CD4-positive, alpha-beta memory T cell (primary cell): ENCODE results near the gene ANKRD40. TPM values are rescaled to one million over a fixed set of nuclear protein-coding genes. Genes with fewer than 3 reads are reported as not detected.
A peak's percentile ranks its signal among the peaks of the same experiment; 100 is the strongest.

Experiments
- CTCF ChIA-PET: fragments of 350-600 bp; sonication (Branson Sonifier 250); formaldehyde crosslinking; loops from one replicate; lab custom pipeline; 2021; ENCODE audit warnings: inconsistent platforms; ENCODE audit not compliant: partially characterized antibody; lab: Charles Lee
- POLR2A ChIA-PET: fragments of 350-600 bp; sonication (Branson Sonifier 250); formaldehyde crosslinking; loops from one replicate; lab custom pipeline; 2021; ENCODE audit not compliant: partially characterized antibody; lab: Charles Lee
- DNase-seq, 5 donors: peaks; one replicate each; pipeline versions ENCODE4 v3.0.0 to v3.0.0-alpha.2; 2020 to 2022; ENCODE audit warnings: mixed read lengths in 1 of 5
- H3K27ac ChIP-seq: one replicate; pipeline ENCODE4 v1.7.0; 2013; ENCODE audit warnings: low read depth, low read length
- H3K27me3 ChIP-seq: 2 replicates; pipeline ENCODE4 v1.7.0; 2013; ENCODE audit warnings: mild to moderate bottlenecking, low read length, moderate library complexity; ENCODE audit not compliant: insufficient read depth
- H3K36me3 ChIP-seq: 2 replicates; pipeline ENCODE4 v1.7.0; 2013; ENCODE audit warnings: mild to moderate bottlenecking, low read length, moderate library complexity; ENCODE audit not compliant: insufficient read depth
- H3K4me1 ChIP-seq: 2 replicates; pipeline ENCODE4 v1.7.0; 2013; ENCODE audit warnings: mild to moderate bottlenecking, low read length, moderate library complexity; ENCODE audit not compliant: insufficient read depth
- H3K4me3 ChIP-seq, 2 donors: one replicate each; pipeline ENCODE4 v1.7.0; 2013; ENCODE audit warnings: low read length in 2 of 2, mild to moderate bottlenecking in 1 of 2
- H3K9me3 ChIP-seq, 2 donors: one replicate each; pipeline ENCODE4 v1.7.0; 2013; ENCODE audit warnings: low read length in 2 of 2, control low read depth in 1 of 2; ENCODE audit not compliant: control insufficient read depth in 1 of 2
- H3K27ac Mint-ChIP-seq, 7 donors: one replicate each; pipeline ENCODE4 v1.8.0; 2020 to 2021; ENCODE audit warnings: mixed read lengths in 7 of 7, mild to moderate bottlenecking in 6 of 7, inconsistent platforms in 3 of 7, moderate library complexity in 3 of 7
- H3K27me3 Mint-ChIP-seq, 2 donors: one replicate each; pipeline ENCODE4 v1.8.0; 2020 to 2021; ENCODE audit warnings: mixed read lengths in 2 of 2
- H3K36me3 Mint-ChIP-seq, 2 donors: one replicate each; pipeline ENCODE4 v1.8.0; 2020 to 2021; ENCODE audit warnings: mixed read lengths in 2 of 2, inconsistent platforms in 1 of 2, mild to moderate bottlenecking in 1 of 2
- H3K4me1 Mint-ChIP-seq, 4 donors: one replicate each; pipeline ENCODE4 v1.8.0; 2020 to 2021; ENCODE audit warnings: mixed read lengths in 4 of 4, mild to moderate bottlenecking in 1 of 4
- H3K4me3 Mint-ChIP-seq, 8 donors: one replicate each; pipeline ENCODE4 v1.8.0; 2020 to 2021; ENCODE audit warnings: mixed read lengths in 8 of 8, mild to moderate bottlenecking in 7 of 8, moderate library complexity in 6 of 8, inconsistent platforms in 3 of 8
- H3K9me3 Mint-ChIP-seq, 8 donors: one replicate each; pipeline ENCODE4 v1.8.0; 2020 to 2021; ENCODE audit warnings: mixed read lengths in 8 of 8, mild to moderate bottlenecking in 5 of 8, inconsistent platforms in 3 of 8, moderate library complexity in 1 of 8
- intact Hi-C: fragments of 100-400 bp; cut with micrococcal nuclease; formaldehyde crosslinking; loops from one replicate; pipeline ENCODE4 v1.15.1; 2023
- polyA plus RNA-seq, 2 donors: library from polyadenylated mRNA; unstranded; fragments of 300-500 nt; fragmentation: Illumina TruSeq; gene quantifications; one replicate each; pipeline ENCODE4 v1.2.3, GENCODE V29; 2021
- total RNA-seq, 2 experiments: library from RNA; stranded (reverse); gene quantifications; one replicate each; pipeline ENCODE4 v1.2.3, GENCODE V29; 2021

Gene ANKRD40
- total and polyA plus RNA-seq, 4 experiments from 2014 or later: 2.1 to 39.3 (median 21.2) TPM

DNA sequence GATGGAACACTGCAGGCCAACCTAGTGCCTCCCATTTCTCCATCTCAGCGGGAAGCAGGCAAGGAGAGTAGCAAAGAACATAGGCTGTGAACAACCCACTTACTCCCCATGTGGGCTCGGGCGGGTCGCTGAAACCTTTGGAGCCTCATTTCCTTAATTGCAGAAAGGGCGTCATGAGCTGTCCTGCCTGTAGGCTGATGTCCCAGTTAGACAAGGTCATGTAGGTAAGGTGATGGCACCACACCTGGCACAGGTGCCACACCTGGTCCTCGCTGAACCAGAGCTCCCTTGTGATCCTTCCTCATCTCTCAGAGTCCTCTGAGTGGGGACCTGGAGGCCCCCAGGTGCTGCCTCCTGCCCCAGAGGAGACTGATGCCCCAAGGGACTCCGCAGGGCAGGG lies 50.1 kb downstream of the ANKRD40 start:
- peaks cover 0 to 2% of the 10 kb centered on the region in 2 donors for H3K9me3 ChIP-seq
- DNase-seq: no peak
- peaks cover 6% of the 10 kb centered on the region for H3K4me1 ChIP-seq
- CTCF ChIA-PET: no interaction called here
- Mint-ChIP-seq H3K36me3 (no peaks in the 10 kb centered on the region), H3K27ac (peak overlapping the region in 1 of 7 donors; percentile 53), H3K27me3 (no peaks in the 10 kb centered on the region), H3K4me3 (no peak overlapping the region), H3K4me1 (peaks cover 7 to 9% (median 8%) of the 10 kb centered on the region in 4 donors), H3K9me3 (peaks cover 0 to 6% (median under 1%) of the 10 kb centered on the region in 8 donors)
- POLR2A ChIA-PET: no interaction called here
- no peaks in the 10 kb centered on the region for H3K36me3 ChIP-seq
- no peak overlapping the region for H3K4me3 ChIP-seq
- no peak overlapping the region for H3K27ac ChIP-seq
- intact Hi-C loops: no loop called here
- H3K27me3 ChIP-seq: no peaks in the 10 kb centered on the region

- Mint-ChIP-seq H3K4me1 (peaks cover 7 to 9% (median 8%) of the 10 kb centered on the region in 4 donors), H3K9me3 (peaks cover 0 to 9% (median 4%) of the 10 kb centered on the region in 8 donors), H3K4me3 (no peak overlapping the region), H3K36me3 (peaks cover 0 to under 1% of the 10 kb centered on the region in 2 donors), H3K27ac (no peak overlapping the region), H3K27me3 (peaks cover 0 to 2% of the 10 kb centered on the region in 2 donors)
- intact Hi-C loops: no loop called here
- CTCF ChIA-PET: no interaction called here
- POLR2A ChIA-PET: no interaction called here
- H3K27ac ChIP-seq: no peak overlapping the region
- no peak overlapping the region for H3K4me3 ChIP-seq
- H3K9me3 ChIP-seq: peaks cover 0 to 4% of the 10 kb centered on the region in 2 donors
- H3K27me3 ChIP-seq: no peaks in the 10 kb centered on the region
- peaks cover 6% of the 10 kb centered on the region for H3K4me1 ChIP-seq
- DNase-seq: no peak
- H3K36me3 ChIP-seq: no peaks in the 10 kb centered on the region
Measured at GRCh38 chr17:50657054-50657453, 50.7 kb downstream of the ANKRD40 start.

GRCh38 chr17:50656509-50656908 lies 51.2 kb downstream of the ANKRD40 start:
- Mint-ChIP-seq H3K36me3 (peaks cover 3 to 4% of the 10 kb centered on the region in 2 donors), H3K27me3 (peaks cover 0 to 6% of the 10 kb centered on the region in 2 donors), H3K27ac (no peak overlapping the region), H3K4me1 (peaks cover 2 to 4% (median 3%) of the 10 kb centered on the region in 4 donors), H3K4me3 (no peak overlapping the region), H3K9me3 (peaks cover 0 to 14% (median 7%) of the 10 kb centered on the region in 8 donors)
- no peaks in the 10 kb centered on the region for H3K27me3 ChIP-seq
- peaks cover 4% of the 10 kb centered on the region for H3K4me1 ChIP-seq
- no peak overlapping the region for H3K27ac ChIP-seq
- H3K4me3 ChIP-seq: no peak overlapping the region
- no peak for DNase-seq
- H3K9me3 ChIP-seq: peaks cover 0 to 4% of the 10 kb centered on the region in 2 donors
- ChIA-PET POLR2A (no interaction called here), CTCF (no interaction called here)
- intact Hi-C loops: no loop called here
- no peaks in the 10 kb centered on the region for H3K36me3 ChIP-seq

DNA sequence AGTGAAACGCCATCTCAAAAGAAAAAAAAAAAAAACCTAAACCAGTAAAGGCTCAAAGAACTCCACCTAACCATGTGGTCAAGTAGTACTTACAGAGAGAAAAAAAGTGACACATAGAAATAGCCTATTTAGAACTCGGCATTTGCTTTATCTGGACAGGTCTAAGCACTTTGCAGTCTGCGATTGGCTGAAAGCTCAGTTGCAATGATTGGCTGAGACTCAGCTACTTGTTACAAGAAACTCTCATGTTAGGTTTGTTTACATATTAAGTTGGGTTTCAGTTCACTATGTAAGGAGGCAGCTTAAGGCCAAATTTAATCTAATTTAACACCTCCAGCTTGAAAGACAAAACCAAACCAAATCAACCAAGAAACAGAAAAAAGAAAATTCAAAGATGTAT lies 54.0 kb downstream of the ANKRD40 start:
- H3K9me3 Mint-ChIP-seq: peaks cover 0 to 14% (median 8%) of the 10 kb centered on the region in 8 donors
- POLR2A ChIA-PET: no interaction called here
- peaks cover 3 to 4% of the 10 kb centered on the region in 2 donors for H3K36me3 Mint-ChIP-seq
- intact Hi-C loops: no loop called here
- H3K4me3 ChIP-seq: no peak overlapping the region
- no peak overlapping the region for H3K27ac ChIP-seq
- no peak for DNase-seq
- H3K4me1 Mint-ChIP-seq: no peaks in the 10 kb centered on the region
- H3K27ac Mint-ChIP-seq: no peak overlapping the region
- no peaks in the 10 kb centered on the region for H3K4me1 ChIP-seq
- no peak overlapping the region for H3K4me3 Mint-ChIP-seq
- H3K9me3 ChIP-seq: peaks cover 0 to 4% of the 10 kb centered on the region in 2 donors
- peaks cover 0 to 8% of the 10 kb centered on the region in 2 donors for H3K27me3 Mint-ChIP-seq
- no peaks in the 10 kb centered on the region for H3K27me3 ChIP-seq
- CTCF ChIA-PET: interaction anchor here (0.7 kb wide), 1 partner anchor 123 kb away, joined by 3 read pairs; no protein-coding TSS in a partner anchor
- H3K36me3 ChIP-seq: no peaks in the 10 kb centered on the region

DNA sequence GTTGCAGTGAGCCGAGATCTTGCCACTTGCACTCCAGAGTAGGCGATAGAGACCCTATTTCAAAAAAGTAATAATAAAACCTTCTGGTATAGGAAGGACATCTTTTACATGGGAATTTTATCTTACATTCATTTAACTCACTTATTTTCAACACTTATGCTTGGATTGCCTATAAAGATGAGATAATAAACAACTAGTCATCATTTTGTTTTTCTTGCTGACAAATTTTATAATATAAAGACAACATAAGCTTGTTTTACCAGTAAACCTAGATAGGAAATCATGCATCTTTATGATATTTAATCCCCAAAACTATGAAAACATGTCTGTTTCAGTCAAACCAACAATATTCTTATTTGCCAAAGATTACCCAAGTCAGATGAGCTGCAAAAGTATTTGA lies 56.1 kb downstream of the ANKRD40 start:
- H3K36me3 ChIP-seq: no peaks in the 10 kb centered on the region
- DNase-seq: no peak
- no peak overlapping the region for H3K4me3 Mint-ChIP-seq
- peaks cover 0 to 4% of the 10 kb centered on the region in 2 donors for H3K9me3 ChIP-seq
- no peaks in the 10 kb centered on the region for H3K27me3 ChIP-seq
- peaks cover 0 to 20% (median 8%) of the 10 kb centered on the region in 8 donors for H3K9me3 Mint-ChIP-seq
- H3K27ac Mint-ChIP-seq: no peak overlapping the region
- ChIA-PET CTCF (interaction anchor here (0.9 to 1.3 kb wide), 2 partner anchors 21 to 29 kb away, joined by 3 to 4 read pairs; no protein-coding TSS in a partner anchor), POLR2A (no interaction called here)
- intact Hi-C loops: no loop called here
- peaks cover 3 to 4% of the 10 kb centered on the region in 2 donors for H3K36me3 Mint-ChIP-seq
- H3K4me1 Mint-ChIP-seq: no peaks in the 10 kb centered on the region
- no peak overlapping the region for H3K4me3 ChIP-seq
- H3K27ac ChIP-seq: no peak overlapping the region
- H3K4me1 ChIP-seq: no peaks in the 10 kb centered on the region
- peaks cover 5 to 11% of the 10 kb centered on the region in 2 donors for H3K27me3 Mint-ChIP-seq

DNA sequence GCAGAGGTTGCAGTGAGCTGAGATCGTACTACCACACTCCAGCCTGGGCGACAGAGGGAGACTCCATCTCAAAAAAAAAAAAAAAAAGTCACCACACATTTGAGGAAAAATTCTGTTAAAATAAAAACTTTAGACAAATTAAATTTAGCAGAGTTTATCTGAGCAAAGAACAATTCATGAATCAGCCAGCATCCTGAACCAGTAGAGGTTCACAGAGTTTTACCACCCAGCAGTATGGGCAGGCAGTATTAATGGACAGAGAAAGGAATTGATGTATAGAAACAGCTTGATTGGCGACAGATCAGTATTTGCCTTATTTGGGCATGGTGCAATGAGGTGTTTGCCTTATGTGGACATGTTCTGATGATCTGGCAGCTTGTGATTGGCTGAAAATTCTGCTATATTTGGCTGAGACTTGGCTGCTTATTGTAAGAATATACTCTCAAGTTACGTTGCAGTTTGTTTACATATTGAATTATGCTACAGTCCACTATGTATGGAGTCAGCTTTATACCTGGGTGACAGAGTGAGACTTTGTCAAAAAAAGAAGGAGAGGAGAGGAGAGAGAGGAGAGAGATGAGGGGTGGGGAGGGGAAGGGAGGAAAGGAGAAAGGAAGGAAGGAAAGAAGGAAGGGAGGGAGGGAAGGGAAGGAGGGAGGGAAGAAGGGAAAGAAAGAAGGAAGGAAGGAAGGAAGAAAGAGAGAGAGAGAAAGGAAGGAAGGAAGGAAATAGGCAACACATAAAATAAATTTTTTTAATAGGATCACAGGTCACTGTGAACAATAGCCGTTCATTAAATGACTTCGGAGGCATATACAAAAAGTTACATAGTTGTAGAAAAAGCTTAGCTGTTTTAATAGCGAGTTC lies 58.4 kb downstream of the ANKRD40 start:
- Mint-ChIP-seq H3K9me3 (peaks cover 0 to 19% (median 8%) of the 10 kb centered on the region in 8 donors), H3K4me3 (no peak overlapping the region), H3K36me3 (peaks cover 3 to 4% of the 10 kb centered on the region in 2 donors), H3K27me3 (peaks cover 8 to 11% of the 10 kb centered on the region in 2 donors), H3K27ac (no peak overlapping the region), H3K4me1 (no peaks in the 10 kb centered on the region)
- H3K4me1 ChIP-seq: no peaks in the 10 kb centered on the region
- intact Hi-C loops: no loop called here
- no peak overlapping the region for H3K27ac ChIP-seq
- DNase-seq: no peak
- no peaks in the 10 kb centered on the region for H3K27me3 ChIP-seq
- H3K36me3 ChIP-seq: no peaks in the 10 kb centered on the region
- peaks cover 0 to 4% of the 10 kb centered on the region in 2 donors for H3K9me3 ChIP-seq
- H3K4me3 ChIP-seq: no peak overlapping the region
- ChIA-PET POLR2A (interaction anchor here (0.6 kb wide), 1 partner anchor 13 kb away, joined by 3 read pairs; no protein-coding TSS in a partner anchor), CTCF (interaction anchor here (1.3 kb wide), 1 partner anchor 20 kb away, joined by 4 read pairs; no protein-coding TSS in a partner anchor)

GRCh38 chr17:50647187-50647586 lies 60.5 kb downstream of the ANKRD40 start:
- POLR2A ChIA-PET: no interaction called here
- H3K9me3 Mint-ChIP-seq: peaks cover 0 to 13% (median 6%) of the 10 kb centered on the region in 8 donors
- Histone ChIP-seq H3K4me1 (no peaks in the 10 kb centered on the region), H3K9me3 (no peaks in the 10 kb centered on the region), H3K4me3 (no peak overlapping the region), H3K36me3 (no peaks in the 10 kb centered on the region), H3K27ac (no peak overlapping the region), H3K27me3 (no peaks in the 10 kb centered on the region)
- H3K36me3 Mint-ChIP-seq: peaks cover 3 to 4% of the 10 kb centered on the region in 2 donors
- intact Hi-C loops: no loop called here
- H3K27ac Mint-ChIP-seq: no peak overlapping the region
- no peak for DNase-seq
- no peak overlapping the region for H3K4me3 Mint-ChIP-seq
- peaks cover 10 to 14% of the 10 kb centered on the region in 2 donors for H3K27me3 Mint-ChIP-seq
- H3K4me1 Mint-ChIP-seq: no peaks in the 10 kb centered on the region
- CTCF ChIA-PET: interaction anchor here (1.2 to 1.3 kb wide), 3 partner anchors 10 to 21 kb away, joined by 3 read pairs; no protein-coding TSS in a partner anchor
